ENCODE results near the gene AHRR. TPM values are rescaled to one million over a fixed set of nuclear protein-coding genes. Genes with fewer than 3 reads are reported as not detected.
A peak's percentile ranks its signal among the peaks of the same experiment; 100 is the strongest.
"Not testable (repeated sequence)": the region's sequence is repeated elsewhere in the genome, so short reads cannot be mapped to it uniquely, and the experiment has no call there.

AHRR gene
- total and polyA plus RNA-seq, 9 of the 15 experiments (the other 6 are each of a cell fraction or from before 2014, with no cell fraction given), result 0.06 to 1.6 (median 0.75) TPM; not detected in 1

DNA sequence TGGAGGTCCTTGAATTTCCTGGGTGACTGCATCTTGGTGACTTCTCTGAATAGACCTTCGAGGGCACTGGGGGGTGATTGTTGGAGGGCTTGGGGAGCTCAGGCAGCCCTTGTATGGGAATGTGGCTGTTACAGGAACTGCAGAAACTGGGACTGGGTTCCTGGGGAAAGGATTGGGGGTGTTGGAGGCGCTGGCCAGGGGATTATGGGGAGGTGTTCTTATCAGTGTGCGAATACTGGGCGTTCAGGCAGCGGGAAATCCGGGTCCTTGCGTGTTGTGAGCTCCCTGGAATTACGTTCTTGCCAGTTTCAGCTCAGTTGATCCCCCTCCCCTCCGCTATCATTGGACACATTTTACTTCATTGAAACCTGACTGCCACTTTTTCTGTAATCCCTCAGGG lies 48.4 kb upstream of the AHRR start:
- TF ChIP-seq, protein P1, sequence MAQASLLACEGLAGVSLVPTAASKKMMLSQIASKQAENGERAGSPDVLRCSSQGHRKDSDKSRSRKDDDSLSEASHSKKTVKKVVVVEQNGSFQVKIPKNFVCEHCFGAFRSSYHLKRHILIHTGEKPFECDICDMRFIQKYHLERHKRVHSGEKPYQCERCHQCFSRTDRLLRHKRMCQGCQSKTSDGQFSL (CRISPR knock-in tag; IDR thresholded peaks at IDR 0.05), result not testable (repeated sequence)
- TF ChIP-seq, protein P1 (tag; IDR thresholded peaks at IDR 0.05), result 0 out of 4 replicates have a peak, but pooled peaks of 1 of the 2 experiments have one; percentile 17
- peak in 3 of 4 experiments; percentile 29 to 51 (median 38) for DNase-seq (ENCODE audit: extremely low read depth in 1 of 4, low spot score in 3 of 4)
- 6% methylated on average over 8 of the region's 9 CpGs for WGBS (ENCODE audit: insufficient coverage, low coverage, missing lambda C conversion rate)

DNA sequence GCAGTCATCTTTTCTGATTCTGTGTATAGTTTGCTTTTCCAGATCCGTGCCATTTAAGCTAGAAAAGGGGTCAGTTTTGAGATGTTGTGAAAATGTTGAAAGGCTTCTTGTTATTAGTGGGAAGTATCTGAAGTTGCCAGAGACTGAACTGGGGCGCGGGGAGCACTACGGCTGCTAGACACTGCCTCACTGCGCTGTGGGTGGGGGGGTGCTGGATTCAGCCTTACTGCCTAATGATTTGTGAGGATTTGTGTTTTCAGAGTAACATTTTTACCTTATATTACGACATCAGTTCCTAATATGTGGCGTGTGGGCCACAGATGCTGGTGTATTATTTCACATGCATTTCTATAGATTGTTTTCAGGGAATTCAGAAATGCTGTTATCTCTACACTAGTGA lies 48.0 kb upstream of the AHRR start:
- Histone ChIP-seq H3K27ac (ENCODE audit: extremely low read depth, low read depth, low read length) (peak overlapping the region; percentile 51; the same call in 2 of the 3 replicates), H3K4me2 (ENCODE audit: insufficient read depth, low read length) (peak overlapping the region; percentile 78), H3K4me3 (peak overlapping the region; percentile 46), H3K36me3 (ENCODE audit: control insufficient read depth, insufficient read depth, low read length) (peaks cover 46% of the 10 kb centered on the region), H3K4me1 (replicated peaks in 1 of 2; ENCODE audit: control insufficient read depth in 2 of 2, insufficient read depth in 2 of 2, low read length in 2 of 2) (peaks cover 5 to 16% of the 10 kb centered on the region in 2 experiments; a peak in 4 of 5 replicates), H3K79me2 (ENCODE audit: control insufficient read depth, insufficient read depth, low read length) (peaks cover 57% of the 10 kb centered on the region), H3K9ac (ENCODE audit: insufficient read depth in 1 of 2, low read depth in 2 of 2, low read length in 2 of 2) (peak overlapping the region; percentile 63 to 87; a peak in 3 of 4 replicates)
- intact Hi-C loops (cut with micrococcal nuclease); ATAC-seq; H3K27me3 ChIP-seq (ENCODE audit: control insufficient read depth in 2 of 2, insufficient read depth in 2 of 2, low read length in 2 of 2); FAIRE-seq; DNase-seq (ENCODE audit: extremely low read depth in 1 of 4, low spot score in 3 of 4); H3K9me3 ChIP-seq (replicated peaks; ENCODE audit: control insufficient read depth, insufficient read depth, low read depth, low read length); BruUV-seq (replicated peaks); H3K9me1 ChIP-seq (ENCODE audit: control insufficient read depth, insufficient read depth, low read length); H2AFZ ChIP-seq (ENCODE audit: low read depth, low read length); H4K20me1 ChIP-seq (replicated peaks; ENCODE audit: control insufficient read depth, insufficient read depth, low read length); CTCF ChIA-PET (ENCODE audit: low intra/inter-chr PET ratio): not testable (repeated sequence)
- WGBS (ENCODE audit: insufficient coverage, low coverage, missing lambda C conversion rate), result 60% methylated on average over 7 of the region's 7 CpGs
- in situ Hi-C loops (cut with MboI), result loop anchor here (5.0 kb wide), 1 partner anchor 1359 kb away; no protein-coding TSS in a partner anchor
- TF ChIP-seq, protein P1 (CRISPR knock-in tag; IDR thresholded peaks at IDR 0.05), result peak; percentile 71
- TF ChIP-seq, protein P1 (tag; IDR thresholded peaks at IDR 0.05), result 0 out of 4 replicates have a peak, but pooled peaks of 1 of the 2 experiments have one; percentile 7
- POLR2A ChIA-PET, result interaction anchor here (0.6 to 4.9 kb wide), 3 partner anchors 11 to 121 kb away, joined by 3 to 45 read pairs (median 3); no protein-coding TSS in a partner anchor

More for the DNA sequence above, 48.4 kb upstream of the AHRR start:
- H4K20me1 ChIP-seq (replicated peaks; ENCODE audit: control insufficient read depth, insufficient read depth, low read length); H3K9me3 ChIP-seq (replicated peaks; ENCODE audit: control insufficient read depth, insufficient read depth, low read depth, low read length); H3K27me3 ChIP-seq (ENCODE audit: control insufficient read depth in 2 of 2, insufficient read depth in 2 of 2, low read length in 2 of 2); FAIRE-seq; CTCF ChIA-PET (ENCODE audit: low intra/inter-chr PET ratio); BruUV-seq (replicated peaks); H3K9me1 ChIP-seq (ENCODE audit: control insufficient read depth, insufficient read depth, low read length); H2AFZ ChIP-seq (ENCODE audit: low read depth, low read length); intact Hi-C loops (cut with micrococcal nuclease); ATAC-seq: not testable (repeated sequence)
- H3K36me3 ChIP-seq (ENCODE audit: control insufficient read depth, insufficient read depth, low read length), result peaks cover 42% of the 10 kb centered on the region
- POLR2A ChIA-PET, result interaction anchor here (0.6 to 4.9 kb wide), 3 partner anchors 12 to 121 kb away, joined by 3 to 45 read pairs (median 3); no protein-coding TSS in a partner anchor
- peak overlapping the region; percentile 63 to 87; a peak in 3 of 4 replicates for H3K9ac ChIP-seq (ENCODE audit: insufficient read depth in 1 of 2, low read depth in 2 of 2, low read length in 2 of 2)
- H3K4me3 ChIP-seq, result peak overlapping the region; percentile 46
- in situ Hi-C loops (cut with MboI), result loop anchor here (5.0 kb wide), 1 partner anchor 1359 kb away; no protein-coding TSS in a partner anchor
- H3K4me2 ChIP-seq (ENCODE audit: insufficient read depth, low read length), result peak overlapping the region; percentile 78
- H3K4me1 ChIP-seq (replicated peaks in 1 of 2; ENCODE audit: control insufficient read depth in 2 of 2, insufficient read depth in 2 of 2, low read length in 2 of 2), result peaks cover 5 to 16% of the 10 kb centered on the region in 2 experiments; a peak in 4 of 5 replicates
- peak overlapping the region; percentile 51; the same call in 2 of the 3 replicates for H3K27ac ChIP-seq (ENCODE audit: extremely low read depth, low read depth, low read length)
- H3K79me2 ChIP-seq (ENCODE audit: control insufficient read depth, insufficient read depth, low read length), result peaks cover 53% of the 10 kb centered on the region

DNA sequence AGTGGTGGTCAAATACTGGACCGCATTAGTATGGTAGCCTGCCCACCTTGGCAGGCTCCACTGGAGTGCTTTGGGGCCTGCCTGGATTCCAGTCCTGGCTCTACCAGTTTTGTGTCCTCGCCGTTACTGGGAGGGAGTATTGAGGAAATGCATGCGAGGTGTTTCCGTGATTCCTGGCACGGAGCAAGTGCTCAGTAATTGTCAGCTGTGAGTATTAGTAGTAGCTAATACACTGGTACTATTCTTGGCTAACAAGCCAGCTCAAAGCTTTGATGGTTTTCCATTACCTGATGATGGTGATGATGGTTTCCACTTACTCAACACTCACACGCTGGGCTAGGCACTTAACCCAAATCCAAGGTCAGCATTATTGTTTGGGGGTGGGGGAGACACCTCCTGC lies 47.2 kb upstream of the AHRR start:
- H4K20me1 ChIP-seq (replicated peaks; ENCODE audit: control insufficient read depth, insufficient read depth, low read length); FAIRE-seq; BruUV-seq (replicated peaks); H3K4me2 ChIP-seq (ENCODE audit: insufficient read depth, low read length); H3K27me3 ChIP-seq (ENCODE audit: control insufficient read depth in 2 of 2, insufficient read depth in 2 of 2, low read length in 2 of 2); H3K9me3 ChIP-seq (replicated peaks; ENCODE audit: control insufficient read depth, insufficient read depth, low read depth, low read length); CTCF ChIA-PET (ENCODE audit: low intra/inter-chr PET ratio); ATAC-seq; H3K9me1 ChIP-seq (ENCODE audit: control insufficient read depth, insufficient read depth, low read length); H3K9ac ChIP-seq (ENCODE audit: insufficient read depth in 1 of 2, low read depth in 2 of 2, low read length in 2 of 2); H3K27ac ChIP-seq (ENCODE audit: extremely low read depth, low read depth, low read length); DNase-seq (ENCODE audit: extremely low read depth in 1 of 4, low spot score in 3 of 4); intact Hi-C loops (cut with micrococcal nuclease); H2AFZ ChIP-seq (ENCODE audit: low read depth, low read length); H3K4me3 ChIP-seq: not testable (repeated sequence)
- peaks cover 66% of the 10 kb centered on the region for H3K79me2 ChIP-seq (ENCODE audit: control insufficient read depth, insufficient read depth, low read length)
- peaks cover 5 to 16% of the 10 kb centered on the region in 2 experiments; a peak in 4 of 5 replicates for H3K4me1 ChIP-seq (replicated peaks in 1 of 2; ENCODE audit: control insufficient read depth in 2 of 2, insufficient read depth in 2 of 2, low read length in 2 of 2)
- 96% methylated on average over 7 of the region's 7 CpGs for WGBS (ENCODE audit: insufficient coverage, low coverage, missing lambda C conversion rate)
- H3K36me3 ChIP-seq (ENCODE audit: control insufficient read depth, insufficient read depth, low read length), result peaks cover 53% of the 10 kb centered on the region
- in situ Hi-C loops (cut with MboI), result loop anchor here (5.0 kb wide), 1 partner anchor 1358 kb away; no protein-coding TSS in a partner anchor
- POLR2A ChIA-PET, result interaction anchor here (4.9 kb wide), 1 partner anchor 10 kb away, joined by 45 read pairs; no protein-coding TSS in a partner anchor
